OCI-LY7 (cell line): Measurements from ENCODE around the gene P2RY8. TPM values are rescaled to one million over a fixed set of nuclear protein-coding genes. Genes with fewer than 3 reads are reported as not detected.

Source experiments
- BruUV-seq: library from RNA; stranded (reverse); fragments of 400-500 nt; replicated peaks from 2 replicates; lab custom pipeline; 2021; lab: Mats Ljungman, UMichigan
- CTCF ChIA-PET: fragments of 300-600 bp; sonication (Branson Sonifier 250); formaldehyde crosslinking; loops from one replicate; lab custom pipeline; 2022; ENCODE audit warnings: antibody characterized with exemption; ENCODE audit not compliant: unreplicated experiment; lab: Charles Lee
- POLR2A ChIA-PET: fragments of 300-600 bp; sonication (Branson Sonifier 250); formaldehyde crosslinking; loops from one replicate; lab custom pipeline; 2022; ENCODE audit warnings: antibody characterized with exemption; lab: Charles Lee
- DNase-seq: peaks from one replicate; pipeline ENCODE4 v3.0.0-alpha.2; 2015; ENCODE audit warnings: low spot score
- H2AFZ ChIP-seq: fragments of 200-600 bp; sonication (generic), shearing (Covaris generic); 2 replicates; pipeline ENCODE4 v1.6.1; 2014; ENCODE audit warnings: mild to moderate bottlenecking, antibody characterized with exemption, low read length, moderate library complexity
- H3K27ac ChIP-seq: fragments of 200-600 bp; sonication (generic); 2 replicates; pipeline ENCODE4 v1.5.1; 2014; ENCODE audit warnings: mixed run types, low read depth, mild to moderate bottlenecking, moderate library complexity, low read length, inconsistent platforms; ENCODE audit not compliant: poor library complexity, severe bottlenecking
- H3K36me3 ChIP-seq: fragments of 200-600 bp; sonication (generic); 2 replicates; pipeline ENCODE4 v1.6.1; 2014; ENCODE audit warnings: mild to moderate bottlenecking, antibody characterized with exemption, low read length, moderate library complexity, mixed read lengths; ENCODE audit not compliant: insufficient read depth
- H3K4me1 ChIP-seq: fragments of 200-600 bp; sonication (generic); 2 replicates; pipeline ENCODE4 v1.5.1; 2014; ENCODE audit warnings: mild to moderate bottlenecking, low read length; ENCODE audit not compliant: insufficient read depth, poor library complexity, severe bottlenecking
- H3K4me2 ChIP-seq: fragments of 200-600 bp; sonication (generic); 2 replicates; pipeline ENCODE4 v1.6.1; 2014; ENCODE audit warnings: mild to moderate bottlenecking, low read length
- H3K4me3 ChIP-seq: fragments of 200-600 bp; sonication (generic); 2 replicates; pipeline ENCODE4 v1.5.1; 2014; ENCODE audit warnings: mild to moderate bottlenecking, low read depth, low read length; ENCODE audit not compliant: poor library complexity, severe bottlenecking
- H3K79me2 ChIP-seq: fragments of 200-600 bp; sonication (generic); 2 replicates; pipeline ENCODE4 v1.6.1; 2016; ENCODE audit warnings: low read depth, mild to moderate bottlenecking, low read length, moderate library complexity, mixed read lengths; ENCODE audit not compliant: insufficient read depth
- H3K9me2 ChIP-seq: fragments of 200-600 bp; sonication (generic); 2 replicates; pipeline ENCODE4 v1.6.1; 2016; ENCODE audit warnings: mild to moderate bottlenecking, low read length, mixed read lengths; ENCODE audit not compliant: insufficient read depth
- H3K9me3 ChIP-seq: fragments of 200-600 bp; sonication (generic); 2 replicates; pipeline ENCODE4 v1.6.1; 2014; ENCODE audit warnings: mild to moderate bottlenecking, mixed run types, low read length, mixed read lengths
- H4K20me1 ChIP-seq: fragments of 200-600 bp; sonication (generic); 2 replicates; pipeline ENCODE4 v1.6.1; 2014; ENCODE audit warnings: mild to moderate bottlenecking, antibody characterized with exemption, low read length, moderate library complexity, mixed read lengths; ENCODE audit not compliant: insufficient read depth
- EZH2phosphoT487 ChIP-seq: fragments of 200-600 bp; sonication (generic); IDR thresholded peaks from 2 replicates; pipeline ENCODE4 v1.6.1; 2018; ENCODE audit warnings: low read depth, borderline replicate concordance, mild to moderate bottlenecking, mixed run types, antibody characterized with exemption, low read length, moderate library complexity, mixed read lengths
- intact Hi-C: fragments of 100-400 bp; cut with micrococcal nuclease; formaldehyde crosslinking; loops from one replicate; pipeline ENCODE4 v1.10.0; 2022; ENCODE audit not compliant: unreplicated experiment
- total RNA-seq, 2 experiments: library from RNA; depleted of rRNA in 1 of 2; stranded (reverse); fragments of >200 nt in 1 of 2; shearing (Covaris generic) in 1 of 2; gene quantifications; 2 replicates each; pipeline ENCODE4 v1.2.3, GENCODE V29; 2014 to 2022
- TF ChIP-seq, protein P1 (sequence below): fragments of 200-600 bp; sonication (generic); conservative IDR thresholded peaks from 2 replicates; pipeline ENCODE4 v1.5.1; 2014; ENCODE audit warnings: mild to moderate bottlenecking, antibody characterized with exemption, low read length, moderate library complexity, mixed read lengths

P2RY8 gene
- total RNA-seq, 2 experiments from 2014 or later = 110 to 149 TPM

DNA sequence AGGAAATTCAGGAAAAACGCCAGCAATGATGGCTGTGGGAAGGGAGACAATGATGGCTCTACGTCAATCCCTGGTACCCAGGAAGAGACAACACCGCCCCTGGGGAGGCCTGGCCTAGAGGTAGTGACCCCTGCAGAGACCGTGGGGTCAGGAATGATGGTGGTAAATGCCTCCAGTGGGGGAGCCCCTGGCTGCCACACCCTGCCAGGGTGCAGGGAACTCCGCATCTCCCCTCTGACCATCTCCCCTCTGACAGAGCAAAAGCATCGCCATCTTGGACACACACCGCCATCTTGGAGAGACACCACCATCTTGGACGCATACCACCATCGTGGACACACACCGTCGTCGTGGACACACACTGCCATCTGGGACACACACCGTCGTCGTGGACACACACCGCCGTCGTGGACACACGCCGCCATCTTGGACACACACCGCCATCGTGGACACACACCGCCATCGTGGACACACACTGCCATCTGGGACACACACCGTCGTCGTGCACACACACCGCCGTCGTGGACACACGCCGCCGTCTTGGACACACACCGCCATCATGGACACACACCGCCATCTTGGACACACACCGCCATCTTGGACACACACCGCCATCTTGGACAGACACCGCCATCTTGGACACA, 94.1 kb downstream of the P2RY8 start:
- Histone ChIP-seq H3K79me2 (peaks cover 3% of the 10 kb centered on the region; the same call in 1 of the 2 replicates), H3K4me1 (no peaks in the 10 kb centered on the region), H3K9me2 (no peaks in the 10 kb centered on the region), H2AFZ (no peak overlapping the region), H3K9me3 (peaks cover 3% of the 10 kb centered on the region; the same call in 1 of the 2 replicates), H3K4me3 (no peak overlapping the region), H3K36me3 (peaks cover 61% of the 10 kb centered on the region), H3K4me2 (no peak overlapping the region), H4K20me1 (no peaks in the 10 kb centered on the region), H3K27ac (no peak overlapping the region)
- no TSS peak for BruUV-seq
- ChIA-PET CTCF (no interaction called here), POLR2A (no interaction called here)
- TF ChIP-seq EZH2phosphoT487 = no peak
- TF ChIP-seq, protein P1, sequence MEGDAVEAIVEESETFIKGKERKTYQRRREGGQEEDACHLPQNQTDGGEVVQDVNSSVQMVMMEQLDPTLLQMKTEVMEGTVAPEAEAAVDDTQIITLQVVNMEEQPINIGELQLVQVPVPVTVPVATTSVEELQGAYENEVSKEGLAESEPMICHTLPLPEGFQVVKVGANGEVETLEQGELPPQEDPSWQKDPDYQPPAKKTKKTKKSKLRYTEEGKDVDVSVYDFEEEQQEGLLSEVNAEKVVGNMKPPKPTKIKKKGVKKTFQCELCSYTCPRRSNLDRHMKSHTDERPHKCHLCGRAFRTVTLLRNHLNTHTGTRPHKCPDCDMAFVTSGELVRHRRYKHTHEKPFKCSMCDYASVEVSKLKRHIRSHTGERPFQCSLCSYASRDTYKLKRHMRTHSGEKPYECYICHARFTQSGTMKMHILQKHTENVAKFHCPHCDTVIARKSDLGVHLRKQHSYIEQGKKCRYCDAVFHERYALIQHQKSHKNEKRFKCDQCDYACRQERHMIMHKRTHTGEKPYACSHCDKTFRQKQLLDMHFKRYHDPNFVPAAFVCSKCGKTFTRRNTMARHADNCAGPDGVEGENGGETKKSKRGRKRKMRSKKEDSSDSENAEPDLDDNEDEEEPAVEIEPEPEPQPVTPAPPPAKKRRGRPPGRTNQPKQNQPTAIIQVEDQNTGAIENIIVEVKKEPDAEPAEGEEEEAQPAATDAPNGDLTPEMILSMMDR = no peak
- intact Hi-C loops = no loop called here
- DNase-seq = no peak

DNA sequence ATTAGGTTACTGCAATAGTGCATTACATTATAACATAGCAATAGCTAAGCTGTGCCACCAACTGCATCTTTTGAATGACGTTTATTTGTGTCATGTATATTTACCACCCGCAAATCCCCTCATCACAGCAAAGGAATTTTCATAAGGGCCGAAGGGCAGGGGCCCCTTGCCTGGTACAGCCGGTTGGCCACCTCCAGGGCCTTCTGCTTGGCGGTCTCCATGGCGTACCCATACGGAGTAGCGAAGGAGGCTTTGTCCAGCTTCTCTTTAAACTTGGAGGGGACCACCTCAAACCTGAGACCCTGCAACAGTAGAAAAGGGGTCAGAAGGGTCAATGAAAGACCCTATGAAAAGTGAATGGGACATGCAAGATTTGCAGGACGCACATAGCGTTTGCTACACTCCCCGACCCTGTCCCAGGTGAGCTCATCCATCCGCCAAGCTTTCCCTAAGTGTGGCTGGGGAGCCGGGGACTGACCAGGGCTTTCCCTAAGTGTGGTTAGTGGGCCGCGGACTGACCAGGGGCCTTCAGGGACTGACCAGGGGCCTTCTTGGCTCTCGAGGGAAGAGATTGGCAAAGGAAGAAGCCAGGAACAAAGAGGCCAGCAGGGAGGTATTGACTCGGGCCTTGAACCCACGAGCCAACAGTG, 94.8 kb downstream of the P2RY8 start:
- Histone ChIP-seq H4K20me1 (no peaks in the 10 kb centered on the region), H3K9me2 (no peaks in the 10 kb centered on the region), H3K4me3 (no peak overlapping the region), H3K4me1 (no peaks in the 10 kb centered on the region), H3K27ac (no peak overlapping the region), H3K9me3 (no peaks in the 10 kb centered on the region), H3K4me2 (no peak overlapping the region), H3K79me2 (no peaks in the 10 kb centered on the region), H3K36me3 (peaks cover 63% of the 10 kb centered on the region), H2AFZ (no peak overlapping the region)
- ChIA-PET CTCF (no interaction called here), POLR2A (no interaction called here)
- BruUV-seq = no TSS peak
- intact Hi-C loops = no loop called here
- TF ChIP-seq EZH2phosphoT487 = no peak
- TF ChIP-seq, protein P1 = no peak
- DNase-seq = no peak

DNA sequence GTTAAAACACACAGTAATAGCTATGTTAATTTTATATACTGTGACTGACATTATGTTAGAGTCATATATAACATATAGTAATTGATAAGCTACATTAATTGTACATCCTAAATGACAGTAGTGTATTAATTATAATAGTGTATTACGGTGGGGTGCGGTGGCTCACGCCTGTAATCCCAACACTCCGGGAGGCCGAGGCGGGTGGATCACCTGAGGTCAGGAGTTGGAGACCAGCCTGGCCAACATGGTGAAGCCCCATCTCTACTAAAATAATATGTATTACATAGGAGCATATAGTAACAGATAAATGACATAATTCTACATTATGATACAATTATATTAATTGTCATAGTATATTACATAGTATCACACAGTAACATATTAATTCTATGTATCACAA, 96.5 kb downstream of the P2RY8 start:
- Histone ChIP-seq H3K9me3 (no peaks in the 10 kb centered on the region), H3K27ac (no peak overlapping the region), H3K4me2 (no peak overlapping the region), H3K4me3 (no peak overlapping the region), H3K9me2 (no peaks in the 10 kb centered on the region), H3K4me1 (no peaks in the 10 kb centered on the region), H2AFZ (no peak overlapping the region), H4K20me1 (no peaks in the 10 kb centered on the region), H3K79me2 (no peaks in the 10 kb centered on the region), H3K36me3 (peaks cover 76% of the 10 kb centered on the region)
- ChIA-PET CTCF (no interaction called here), POLR2A (no interaction called here)
- no TSS peak for BruUV-seq
- no peak for TF ChIP-seq EZH2phosphoT487
- TF ChIP-seq, protein P1 = no peak
- intact Hi-C loops = no loop called here
- DNase-seq = no peak
